ENCODE data around the gene MAML2. TPM values are rescaled to one million over a fixed set of nuclear protein-coding genes. Genes with fewer than 3 reads are reported as not detected.

Gene MAML2
- total RNA-seq, 1 experiment from 2014 or later: 2.9 TPM

DNA sequence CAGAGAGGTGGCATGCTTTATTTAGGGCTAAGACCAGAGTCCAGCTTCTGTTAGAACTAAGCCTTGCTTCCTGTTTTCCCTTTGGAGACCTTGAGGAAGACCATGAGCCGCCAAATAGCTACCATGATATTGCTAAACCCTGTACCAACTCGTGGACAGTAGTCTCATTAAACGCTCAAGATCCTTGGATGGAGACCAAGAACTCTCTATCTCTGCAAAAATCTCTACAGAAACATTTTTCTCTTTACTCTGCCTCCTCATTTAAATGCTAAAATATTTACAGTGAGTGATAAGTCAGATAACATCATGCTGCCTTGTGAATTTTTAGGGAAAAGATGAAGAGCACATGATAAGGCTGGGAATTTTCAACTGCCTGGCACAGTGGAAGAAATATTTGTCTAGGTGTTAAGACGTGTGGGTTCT is 197.8 kb downstream of the MAML2 start:
- no peaks in the 10 kb centered on the region for H3K36me3 ChIP-seq (ENCODE audit: control insufficient read depth, insufficient read depth, low read length)
- CTCF ChIA-PET: no interaction called here
- in situ Hi-C loops (cut with HindIII; ENCODE audit: low pct_unique_long_range_greater_than_20kb, low sequenced_read_pairs) (no loop called here), intact Hi-C loops (cut with micrococcal nuclease; ENCODE audit: unreplicated experiment) (no loop called here)
- no TSS peak for BruUV-seq (replicated peaks)
- H3K4me3 ChIP-seq (ENCODE audit: low read depth in 2 of 2, low read length in 2 of 2): no peak overlapping the region
- H3K27me3 ChIP-seq (ENCODE audit: control insufficient read depth, insufficient read depth, low read length): no peaks in the 10 kb centered on the region
- TF ChIP-seq TCF7L2 (IDR thresholded peaks at IDR 0.05; ENCODE audit: low read depth, low read length): peak; percentile 23; the same call in 1 of the 2 replicates
- no peak for TF ChIP-seq CTCF (IDR thresholded peaks at IDR 0.05)
- no peaks in the 10 kb centered on the region for H3K9me3 ChIP-seq (ENCODE audit: control insufficient read depth, insufficient read depth, low read depth, low read length)
- H3K27ac ChIP-seq (ENCODE audit: low read length): no peak overlapping the region
- ATAC-seq: peak; percentile 42; the same call in 1 of the 2 replicates
- 0 out of 2 replicates have a peak, but pooled peaks cover 3% of the 10 kb centered on the region for H3K4me1 ChIP-seq (ENCODE audit: control insufficient read depth, insufficient read depth, low read length)
- POLR2A ChIA-PET: no interaction called here
- no peak for DNase-seq (ENCODE audit: low read depth, low spot score)

DNA sequence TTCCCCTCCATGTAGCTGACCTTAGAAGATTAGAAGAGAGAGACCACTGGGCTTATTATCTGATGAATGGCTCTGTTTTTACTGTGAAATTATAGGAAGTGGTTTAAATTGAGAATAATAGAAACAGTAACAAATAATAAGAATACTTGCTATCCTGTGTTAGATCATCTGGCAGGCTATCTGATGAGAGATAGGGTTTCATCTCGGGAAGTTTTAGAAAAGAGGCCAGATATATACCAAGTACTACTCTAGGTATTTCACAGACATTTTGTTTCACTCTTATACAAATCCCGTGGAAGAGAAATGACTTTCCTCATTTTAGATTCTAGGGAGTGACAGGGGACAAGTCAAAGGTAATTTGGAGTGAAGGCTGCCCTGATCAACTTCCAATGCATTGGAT is 198.4 kb downstream of the MAML2 start:
- POLR2A ChIA-PET: no interaction called here
- in situ Hi-C loops (cut with HindIII; ENCODE audit: low pct_unique_long_range_greater_than_20kb, low sequenced_read_pairs): no loop called here
- ATAC-seq (no peak), DNase-seq (ENCODE audit: low read depth, low spot score) (no peak)
- no peak overlapping the region for H3K4me3 ChIP-seq (ENCODE audit: low read depth in 2 of 2, low read length in 2 of 2)
- CTCF ChIA-PET: no interaction called here
- no peaks in the 10 kb centered on the region for H3K27me3 ChIP-seq (ENCODE audit: control insufficient read depth, insufficient read depth, low read length)
- intact Hi-C loops (cut with micrococcal nuclease; ENCODE audit: unreplicated experiment): no loop called here
- no peak overlapping the region for H3K27ac ChIP-seq (ENCODE audit: low read length)
- 0 out of 2 replicates have a peak, but pooled peaks cover 3% of the 10 kb centered on the region for H3K4me1 ChIP-seq (ENCODE audit: control insufficient read depth, insufficient read depth, low read length)
- BruUV-seq (replicated peaks): no TSS peak
- no peaks in the 10 kb centered on the region for H3K9me3 ChIP-seq (ENCODE audit: control insufficient read depth, insufficient read depth, low read depth, low read length)
- TF ChIP-seq SIN3A (IDR thresholded peaks at IDR 0.05; ENCODE audit: borderline replicate concordance, insufficient read depth, low read depth, low read length): no peak
- no peak for TF ChIP-seq TCF7L2 (IDR thresholded peaks at IDR 0.05; ENCODE audit: low read depth, low read length)
- no peak for TF ChIP-seq REST (IDR thresholded peaks at IDR 0.05; ENCODE audit: insufficient read depth in 1 of 2, low read depth in 2 of 2, low read length in 1 of 2)
- no peak for TF ChIP-seq POLR2AphosphoS5 (IDR thresholded peaks at IDR 0.05; ENCODE audit: low read depth, low read length)
- no peak for TF ChIP-seq CTCF (IDR thresholded peaks at IDR 0.05)
- H3K36me3 ChIP-seq (ENCODE audit: control insufficient read depth, insufficient read depth, low read length): no peaks in the 10 kb centered on the region

Measured in Panc1 (cell line).